Stimulated activated naive B cell treated with anti-CD40 and anti-IgM and Interleukin-4, amounts not matched to agents 10 μg/mL and 1 μg/mL and 100 μg/mL, for 72 hours (primary cell): ENCODE results near the gene CDK6.
A peak's percentile ranks its signal among the peaks of the same experiment; 100 is the strongest.
"Not testable (repeated sequence)": the region's sequence is repeated elsewhere in the genome, so short reads cannot be mapped to it uniquely, and the experiment has no call there.

ENCODE experiments used
- ATAC-seq, 2 donors: fragments of 150-1000 bp; cut with Tn5 transposase; replicated peaks; 2 replicates each; pipeline ENCODE4 v1.10.0; 2021; ENCODE audit warnings: moderate library complexity in 1 of 2
- DNase-seq: peaks from one replicate; pipeline ENCODE4 v3.0.0; 2021
- H3K27ac Mint-ChIP-seq: one replicate; pipeline ENCODE4 v1.8.0; 2022; ENCODE audit warnings: mild to moderate bottlenecking, mixed read lengths
- H3K27me3 Mint-ChIP-seq, 2 donors: one replicate each; pipeline ENCODE4 v1.8.0; 2022; ENCODE audit warnings: mixed read lengths in 2 of 2
- H3K36me3 Mint-ChIP-seq, 2 donors: one replicate each; pipeline ENCODE4 v1.8.0; 2022; ENCODE audit warnings: mixed read lengths in 2 of 2, mild to moderate bottlenecking in 1 of 2
- H3K4me1 Mint-ChIP-seq, 2 donors: one replicate each; pipeline ENCODE4 v1.8.0; 2022; ENCODE audit warnings: mixed read lengths in 2 of 2, mild to moderate bottlenecking in 1 of 2
- H3K4me3 Mint-ChIP-seq, 2 donors: one replicate each; pipeline ENCODE4 v1.8.0; 2022; ENCODE audit warnings: mild to moderate bottlenecking in 2 of 2, mixed read lengths in 2 of 2, moderate library complexity in 1 of 2
- H3K9me3 Mint-ChIP-seq, 2 donors: one replicate each; pipeline ENCODE4 v1.8.0; 2022; ENCODE audit warnings: mixed read lengths in 2 of 2, mild to moderate bottlenecking in 1 of 2

CDK6 gene

DNA sequence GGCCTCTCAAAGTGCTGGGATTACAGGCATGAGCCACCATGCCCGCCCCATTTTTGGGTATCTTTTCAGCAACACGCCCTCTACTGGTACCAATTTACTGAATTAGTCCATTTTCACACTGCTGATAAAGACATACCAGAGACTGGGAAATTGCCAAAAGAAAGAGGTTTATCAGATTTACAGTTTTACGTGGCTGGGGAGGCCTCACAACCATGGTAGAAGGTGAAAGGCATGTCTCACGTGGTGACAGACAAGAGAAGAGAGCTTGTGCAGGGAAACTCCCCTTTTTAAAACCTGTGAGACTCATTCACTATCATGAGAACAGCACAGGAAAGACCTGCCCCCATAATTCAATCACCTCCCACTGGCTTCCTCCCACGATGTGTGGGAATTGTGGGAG lies 27.8 kb upstream of the CDK6 start:
- not testable (repeated sequence) for H3K27ac Mint-ChIP-seq, H3K4me1 Mint-ChIP-seq, H3K4me3 Mint-ChIP-seq, ATAC-seq, DNase-seq, H3K27me3 Mint-ChIP-seq, H3K36me3 Mint-ChIP-seq
- peaks cover 3 to 12% of the 10 kb centered on the region in 2 donors for H3K9me3 Mint-ChIP-seq

DNA sequence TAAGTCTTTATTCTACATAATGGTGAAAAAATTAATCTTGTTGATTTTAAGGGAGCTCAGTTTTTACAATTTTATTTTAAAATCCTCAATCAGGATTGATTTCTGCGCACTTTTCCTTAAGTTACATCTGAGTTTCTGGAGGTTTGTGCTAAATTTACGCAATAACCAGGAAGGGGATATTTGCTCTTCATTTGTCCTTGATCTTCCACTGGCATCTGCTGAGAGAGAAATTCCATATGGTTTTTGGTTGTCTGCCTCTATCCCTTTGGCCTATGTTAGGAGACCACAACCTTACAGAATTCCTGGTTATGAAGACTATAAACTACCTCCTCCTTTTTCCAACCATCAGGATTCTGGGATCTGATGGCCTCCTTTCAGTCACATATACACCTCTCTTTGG lies 20.1 kb upstream of the CDK6 start:
- no peak for ATAC-seq
- Mint-ChIP-seq H3K36me3 (no peaks in the 10 kb centered on the region), H3K4me1 (peaks cover 3 to 11% of the 10 kb centered on the region in 2 donors), H3K27ac (no peak overlapping the region), H3K4me3 (no peak overlapping the region), H3K9me3 (no peaks in the 10 kb centered on the region), H3K27me3 (no peaks in the 10 kb centered on the region)
- no peak for DNase-seq

DNA sequence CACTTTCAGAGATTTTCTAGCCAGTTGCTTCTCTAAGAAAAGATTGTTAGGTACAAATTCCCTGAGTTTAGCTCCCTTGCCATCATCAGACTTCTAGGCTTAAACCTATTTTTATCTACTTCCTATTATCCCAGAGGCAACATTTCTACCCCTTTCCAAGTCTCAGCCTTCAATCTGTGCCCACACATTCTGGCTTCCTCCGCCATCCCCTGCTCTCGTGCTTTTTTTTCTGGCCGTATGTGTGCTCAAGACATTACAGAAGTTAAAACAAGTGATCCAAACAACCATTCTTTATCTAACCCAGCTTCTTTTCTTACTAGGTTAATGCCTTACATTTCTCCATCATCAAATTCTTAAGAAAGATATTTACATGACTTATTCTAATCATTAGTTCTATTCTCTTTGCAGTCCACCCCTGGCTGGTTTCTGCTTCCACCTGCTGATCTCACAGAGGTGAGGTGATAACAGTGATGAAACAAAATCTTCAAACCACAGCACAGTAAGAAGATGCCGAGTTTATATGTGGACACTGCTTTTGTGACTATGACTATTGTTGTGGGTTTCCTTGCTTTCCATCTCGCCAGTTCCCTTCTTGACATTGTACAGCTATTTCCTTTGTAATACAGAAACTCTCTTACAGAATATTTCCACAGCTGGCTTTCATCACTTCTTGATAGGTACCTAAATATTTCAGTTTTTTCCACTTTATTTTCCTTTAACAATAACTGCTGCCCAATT lies 18.3 kb upstream of the CDK6 start:
- ATAC-seq, result peak; percentile 72 to 80
- no peak overlapping the region for H3K4me3 Mint-ChIP-seq

DNA sequence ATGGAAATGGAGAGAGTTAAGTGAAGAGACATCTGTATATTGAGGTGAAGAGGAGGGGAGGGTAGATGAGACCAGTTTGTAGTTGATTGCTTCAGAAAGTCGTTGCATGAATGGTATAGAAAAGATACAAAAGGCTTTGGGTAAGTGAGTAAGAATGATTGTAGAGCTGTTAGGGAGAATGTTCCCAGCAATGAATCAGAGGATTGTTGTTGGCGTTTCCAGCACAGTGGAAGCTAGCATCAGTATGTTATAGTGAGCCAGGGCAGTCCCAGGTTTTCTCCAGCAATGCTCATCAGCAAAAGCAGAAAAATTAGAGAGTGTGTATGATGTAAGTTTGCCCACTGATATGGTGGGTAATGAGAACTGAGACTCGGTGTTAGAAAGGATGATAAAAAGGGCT lies 15.4 kb upstream of the CDK6 start:
- no peaks in the 10 kb centered on the region for H3K36me3 Mint-ChIP-seq
- H3K27me3 Mint-ChIP-seq, result no peaks in the 10 kb centered on the region
- peaks cover 3 to 17% of the 10 kb centered on the region in 2 donors for H3K4me1 Mint-ChIP-seq
- H3K4me3 Mint-ChIP-seq, result no peak overlapping the region
- ATAC-seq (no peak), DNase-seq (no peak)
- no peaks in the 10 kb centered on the region for H3K9me3 Mint-ChIP-seq
- no peak overlapping the region for H3K27ac Mint-ChIP-seq

More for the DNA sequence above, 18.3 kb upstream of the CDK6 start:
- peaks cover 3 to 11% of the 10 kb centered on the region in 2 donors for H3K4me1 Mint-ChIP-seq
- no peaks in the 10 kb centered on the region for H3K36me3 Mint-ChIP-seq
- H3K9me3 Mint-ChIP-seq, result no peaks in the 10 kb centered on the region
- no peak overlapping the region for H3K27ac Mint-ChIP-seq
- no peaks in the 10 kb centered on the region for H3K27me3 Mint-ChIP-seq
- no peak for DNase-seq

DNA sequence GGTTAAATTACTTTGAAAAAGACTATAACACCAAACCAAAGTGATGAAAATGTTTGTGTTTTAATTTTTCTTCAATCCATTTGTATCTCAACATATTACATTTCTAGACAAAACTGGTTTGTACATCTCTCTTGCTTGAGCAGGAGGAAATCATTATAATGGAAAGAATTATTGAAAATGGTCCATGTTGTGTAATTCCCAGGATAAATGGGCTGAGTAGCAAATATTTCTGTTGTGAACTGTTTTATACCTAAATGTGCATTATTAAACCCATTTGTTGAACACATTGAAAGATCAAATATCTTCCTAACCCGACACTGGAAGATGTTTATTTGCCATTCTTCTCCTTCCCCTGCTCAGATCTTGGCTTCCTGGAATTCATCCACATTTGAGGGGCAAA lies 14.1 kb upstream of the CDK6 start:
- H3K36me3 Mint-ChIP-seq, result no peaks in the 10 kb centered on the region
- ATAC-seq (no peak), DNase-seq (no peak)
- H3K27ac Mint-ChIP-seq, result no peak overlapping the region
- peaks cover 3 to 17% of the 10 kb centered on the region in 2 donors for H3K4me1 Mint-ChIP-seq
- H3K9me3 Mint-ChIP-seq, result no peaks in the 10 kb centered on the region
- H3K27me3 Mint-ChIP-seq, result no peaks in the 10 kb centered on the region
- no peak overlapping the region for H3K4me3 Mint-ChIP-seq

DNA sequence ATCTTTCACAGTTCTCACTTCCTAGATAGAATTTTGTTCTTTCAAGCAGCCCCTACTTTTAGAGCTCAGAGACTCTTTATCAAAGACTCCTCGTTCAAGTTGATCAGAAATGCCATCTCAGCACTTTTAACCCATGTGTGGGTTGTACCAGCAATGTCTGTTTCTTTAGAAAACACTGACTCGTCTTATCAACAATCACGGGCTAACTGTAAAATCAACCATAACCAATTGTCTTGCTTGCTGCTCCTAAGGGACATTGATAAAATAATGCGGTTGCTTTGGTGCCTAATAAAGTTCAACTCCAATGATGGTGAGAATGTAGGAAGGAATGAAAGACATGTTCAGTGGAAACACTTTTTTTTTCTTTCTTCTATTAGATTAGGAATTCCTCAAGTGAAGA lies 12.9 kb upstream of the CDK6 start:
- no peak for DNase-seq
- Mint-ChIP-seq H3K4me3 (no peak overlapping the region), H3K27ac (no peak overlapping the region), H3K4me1 (peaks cover 0 to 7% of the 10 kb centered on the region in 2 donors), H3K9me3 (no peaks in the 10 kb centered on the region), H3K36me3 (no peaks in the 10 kb centered on the region), H3K27me3 (no peaks in the 10 kb centered on the region)
- no peak for ATAC-seq

DNA sequence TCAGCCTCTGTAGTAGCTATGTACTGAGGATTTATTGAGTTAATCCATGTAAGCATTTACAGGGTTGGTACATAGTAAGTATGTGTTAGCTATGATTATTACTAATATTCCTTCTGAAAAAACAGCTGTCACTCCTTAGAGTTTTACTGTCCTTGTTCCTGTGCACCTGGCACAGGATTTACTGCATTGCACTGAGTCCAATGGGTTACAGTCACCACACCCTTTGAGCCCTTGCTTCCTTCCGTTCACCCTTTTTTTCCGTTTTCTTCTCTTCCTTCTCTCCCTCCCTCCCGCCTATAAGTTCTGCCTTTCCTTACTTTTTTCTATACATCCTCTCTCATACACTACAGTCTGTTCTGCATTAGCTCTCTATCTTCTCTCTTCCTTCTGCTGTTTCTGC lies 12.5 kb upstream of the CDK6 start:
- Mint-ChIP-seq H3K36me3 (peaks cover under 1 to 2% of the 10 kb centered on the region in 2 donors), H3K9me3 (peaks cover 1 to 2% of the 10 kb centered on the region in 2 donors), H3K4me3 (no peak overlapping the region), H3K4me1 (peaks cover 0 to 6% of the 10 kb centered on the region in 2 donors), H3K27me3 (no peaks in the 10 kb centered on the region), H3K27ac (no peak overlapping the region)
- no peak for ATAC-seq
- no peak for DNase-seq

DNA sequence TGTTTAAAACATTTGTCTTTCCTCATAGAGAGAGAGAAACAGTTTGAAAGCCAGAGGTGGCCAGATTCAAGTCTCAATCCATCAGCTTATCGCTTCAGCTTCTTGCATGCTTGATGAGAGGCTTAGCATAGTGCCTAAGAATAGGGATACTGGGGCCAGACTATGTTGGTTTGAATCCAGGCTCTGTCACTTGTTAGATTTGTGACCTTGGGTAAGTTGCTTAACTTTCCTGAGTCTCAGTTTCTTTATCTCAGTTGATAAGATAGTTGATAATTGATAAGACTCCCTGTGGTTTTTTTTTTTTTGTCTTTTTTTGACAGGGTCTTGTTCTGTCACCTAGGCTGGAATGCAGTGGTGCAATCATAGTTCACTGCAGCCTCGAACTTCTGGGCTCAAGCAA lies 12.1 kb upstream of the CDK6 start:
- no peak for ATAC-seq
- peaks cover 3 to 5% of the 10 kb centered on the region in 2 donors for H3K36me3 Mint-ChIP-seq
- H3K9me3 Mint-ChIP-seq, result peaks cover 4 to 7% of the 10 kb centered on the region in 2 donors
- no peak overlapping the region for H3K27ac Mint-ChIP-seq
- no peak overlapping the region for H3K4me3 Mint-ChIP-seq
- no peaks in the 10 kb centered on the region for H3K27me3 Mint-ChIP-seq
- no peak for DNase-seq
- H3K4me1 Mint-ChIP-seq, result peaks cover 0 to 6% of the 10 kb centered on the region in 2 donors

DNA sequence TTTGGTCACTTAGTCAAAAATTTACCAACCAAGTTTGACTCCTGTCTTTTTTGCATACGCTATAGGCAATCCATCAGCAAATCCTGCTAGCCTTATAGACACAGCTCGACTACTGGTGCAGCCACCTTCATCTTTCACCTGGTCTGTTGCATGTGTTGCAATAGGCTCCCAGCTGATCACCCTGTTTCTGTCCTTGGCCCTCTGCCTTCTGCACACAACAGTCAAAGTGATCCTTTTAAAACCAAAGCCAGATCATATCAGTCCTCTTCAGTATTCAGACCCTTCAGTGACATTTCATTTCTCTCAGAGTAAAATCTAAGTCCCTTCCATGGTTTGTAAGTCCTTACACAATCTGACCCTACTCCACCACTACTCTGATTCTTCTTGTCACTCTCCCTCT lies 10.9 kb upstream of the CDK6 start:
- peaks cover 6 to 8% of the 10 kb centered on the region in 2 donors for H3K9me3 Mint-ChIP-seq
- no peak for DNase-seq
- peaks cover 3 to 5% of the 10 kb centered on the region in 2 donors for H3K36me3 Mint-ChIP-seq
- H3K27ac Mint-ChIP-seq, result no peak overlapping the region
- no peak overlapping the region for H3K4me3 Mint-ChIP-seq
- H3K4me1 Mint-ChIP-seq, result peaks cover 0 to 6% of the 10 kb centered on the region in 2 donors
- H3K27me3 Mint-ChIP-seq, result no peaks in the 10 kb centered on the region
- no peak for ATAC-seq

DNA sequence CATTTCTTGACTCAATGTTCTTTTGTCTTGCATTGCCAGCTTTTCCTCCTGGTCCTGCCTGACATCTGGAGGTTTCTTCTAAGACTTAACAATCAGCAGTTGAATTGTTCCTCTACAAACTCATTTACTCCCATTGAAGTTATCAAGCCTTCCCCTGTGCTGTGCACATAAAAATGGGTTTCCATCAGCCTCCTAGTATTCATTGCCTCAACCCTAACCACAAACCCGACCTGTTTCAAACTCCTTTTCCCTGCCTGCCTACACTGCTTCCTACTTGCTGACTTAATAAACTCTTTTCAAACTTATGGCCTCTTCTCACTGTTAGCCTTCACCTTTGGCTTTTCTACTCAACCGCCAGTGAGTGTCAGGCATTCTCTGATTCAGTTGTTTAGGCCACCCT lies 9.4 kb upstream of the CDK6 start:
- Mint-ChIP-seq H3K27me3 (no peaks in the 10 kb centered on the region), H3K4me3 (no peak overlapping the region), H3K9me3 (peaks cover 6 to 8% of the 10 kb centered on the region in 2 donors), H3K36me3 (peaks cover 3 to 5% of the 10 kb centered on the region in 2 donors), H3K4me1 (peaks cover 3 to 6% of the 10 kb centered on the region in 2 donors), H3K27ac (no peak overlapping the region)
- DNase-seq, result no peak
- ATAC-seq, result no peak

DNA sequence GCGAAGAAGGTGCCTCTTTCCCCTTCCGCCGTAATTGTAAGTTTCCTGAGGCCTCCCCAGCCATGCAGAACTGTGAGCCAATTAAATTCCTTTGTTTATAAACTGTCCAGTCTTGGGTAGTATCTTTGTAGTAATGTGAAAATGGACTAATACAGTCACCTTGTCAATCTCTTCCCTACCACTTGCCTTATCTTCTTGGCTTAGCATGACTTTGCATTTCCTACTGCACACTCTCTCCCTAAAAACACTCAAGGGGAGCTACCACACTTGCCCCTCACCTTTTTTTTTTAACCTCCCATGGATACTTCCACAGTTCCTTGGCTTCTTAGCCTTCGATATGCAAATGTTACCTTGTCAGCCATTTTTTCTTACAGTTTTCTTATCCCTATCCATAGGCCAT lies 7.4 kb upstream of the CDK6 start:
- Mint-ChIP-seq H3K9me3 (peaks cover 6 to 8% of the 10 kb centered on the region in 2 donors), H3K27me3 (no peaks in the 10 kb centered on the region), H3K4me3 (no peak overlapping the region), H3K36me3 (peaks cover 3 to 5% of the 10 kb centered on the region in 2 donors), H3K4me1 (peaks cover under 1 to 3% of the 10 kb centered on the region in 2 donors), H3K27ac (no peak overlapping the region)
- no peak for DNase-seq
- no peak for ATAC-seq

DNA sequence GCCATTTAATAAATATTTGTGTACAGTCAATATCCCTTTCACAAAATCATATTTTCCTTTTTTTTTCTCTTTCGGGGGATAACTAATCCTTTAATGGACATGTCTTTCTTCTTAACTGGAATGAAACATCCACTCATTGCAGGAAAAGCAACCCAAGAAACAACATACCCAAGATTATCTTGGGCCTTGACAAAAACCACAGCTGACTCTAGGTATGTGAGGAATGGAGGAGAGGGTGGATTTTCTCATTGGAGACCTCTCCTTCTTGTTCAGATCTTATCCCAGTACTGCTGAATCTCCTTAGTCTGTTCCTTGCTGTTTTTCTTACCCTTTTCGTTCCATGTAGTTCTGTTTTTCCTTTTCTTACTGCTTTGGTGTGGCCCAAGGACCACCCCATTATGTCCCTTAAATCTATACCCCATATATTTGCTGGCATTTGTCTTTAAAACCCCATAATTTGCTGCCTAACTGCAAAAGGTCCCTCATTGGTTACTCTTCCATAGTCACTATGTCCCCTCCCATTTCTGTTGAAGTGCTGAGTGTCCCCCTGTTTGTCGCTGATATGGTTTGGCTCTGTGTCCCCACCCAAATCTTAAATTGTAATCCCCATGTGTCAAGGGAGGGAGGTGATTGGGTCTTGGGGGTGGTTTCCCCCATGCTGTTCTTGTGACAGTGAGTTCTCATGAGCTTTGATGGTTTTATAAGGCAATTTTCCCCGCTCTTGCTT lies 6.8 kb upstream of the CDK6 start:
- Mint-ChIP-seq H3K4me1 (peaks cover 0 to 3% of the 10 kb centered on the region in 2 donors), H3K4me3 (no peak overlapping the region), H3K27ac (no peak overlapping the region), H3K9me3 (peaks cover 6 to 8% of the 10 kb centered on the region in 2 donors), H3K36me3 (peaks cover 3 to 5% of the 10 kb centered on the region in 2 donors), H3K27me3 (no peaks in the 10 kb centered on the region)
- DNase-seq (no peak), ATAC-seq (no peak)

DNA sequence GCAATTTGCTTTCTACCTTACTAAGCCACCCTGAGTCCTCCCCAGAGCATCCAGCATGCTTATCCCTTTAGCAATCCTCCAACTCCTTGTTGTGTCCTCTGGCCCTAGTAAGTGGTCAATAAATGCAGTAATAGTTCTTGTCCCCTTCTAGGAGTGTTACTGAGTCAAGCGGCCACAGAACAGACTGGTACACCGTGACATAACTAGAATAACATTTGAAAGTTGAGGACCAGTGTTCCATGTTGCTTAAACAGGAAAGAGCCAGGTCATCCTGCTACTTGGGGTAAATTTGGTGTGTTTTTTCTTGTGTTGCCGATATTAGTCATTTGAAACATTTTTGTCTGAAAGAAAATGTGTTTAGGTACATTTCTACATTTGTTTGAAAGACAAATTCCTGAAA lies 4.8 kb upstream of the CDK6 start:
- H3K9me3 Mint-ChIP-seq, result peaks cover 6 to 8% of the 10 kb centered on the region in 2 donors
- ATAC-seq (no peak), DNase-seq (no peak)
- H3K27me3 Mint-ChIP-seq, result no peaks in the 10 kb centered on the region
- H3K4me3 Mint-ChIP-seq, result peak overlapping the region in 1 of 2 donors; percentile 1
- H3K36me3 Mint-ChIP-seq, result peaks cover 3 to 5% of the 10 kb centered on the region in 2 donors
- H3K27ac Mint-ChIP-seq, result no peak overlapping the region
- H3K4me1 Mint-ChIP-seq, result peaks cover 7 to 8% of the 10 kb centered on the region in 2 donors

DNA sequence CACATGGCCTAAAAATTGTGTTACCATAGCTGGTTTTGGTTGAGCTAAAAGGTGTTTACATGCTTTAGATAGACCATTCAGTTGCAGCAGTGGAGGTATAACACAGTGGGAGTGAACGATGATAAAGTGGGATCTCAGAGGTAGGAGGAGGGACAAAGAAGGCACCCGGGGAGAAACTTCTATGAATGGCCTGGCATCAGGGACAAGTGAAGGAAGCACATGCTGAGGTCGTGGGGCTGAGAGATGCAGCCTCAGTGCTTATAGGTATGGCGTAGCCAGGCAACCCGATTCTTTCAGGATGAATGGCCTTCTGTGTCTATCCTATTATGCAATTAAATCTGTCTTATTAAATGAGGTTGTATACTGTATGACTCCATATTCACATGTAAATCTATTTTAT lies 3.9 kb upstream of the CDK6 start:
- Mint-ChIP-seq H3K4me3 (no peak overlapping the region), H3K9me3 (peaks cover 6 to 8% of the 10 kb centered on the region in 2 donors), H3K27ac (no peak overlapping the region), H3K4me1 (peaks cover 7 to 8% of the 10 kb centered on the region in 2 donors), H3K27me3 (no peaks in the 10 kb centered on the region), H3K36me3 (peaks cover 3 to 5% of the 10 kb centered on the region in 2 donors)
- ATAC-seq, result no peak
- DNase-seq, result no peak

DNA sequence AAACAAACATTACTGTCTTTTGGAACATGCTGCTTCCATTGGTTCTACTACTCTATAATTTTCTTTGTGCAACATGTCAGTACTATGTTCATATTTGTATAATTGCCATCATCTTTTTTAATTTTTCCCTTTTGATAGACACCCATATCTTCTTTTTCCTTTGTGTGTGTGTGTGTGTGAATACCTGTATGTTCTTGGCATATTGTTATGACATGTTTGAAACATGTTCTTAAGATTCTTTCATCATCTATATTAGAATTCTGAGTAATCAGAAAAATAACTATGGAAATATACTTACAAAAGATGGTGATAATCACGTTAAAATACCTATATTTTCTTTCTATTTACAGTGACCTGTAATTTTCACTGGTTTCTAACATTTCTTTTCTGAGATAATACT lies 3.5 kb upstream of the CDK6 start:
- ATAC-seq, result no peak
- no peak overlapping the region for H3K4me3 Mint-ChIP-seq
- H3K9me3 Mint-ChIP-seq, result peaks cover 6 to 8% of the 10 kb centered on the region in 2 donors
- H3K36me3 Mint-ChIP-seq, result peaks cover 3 to 5% of the 10 kb centered on the region in 2 donors
- H3K27ac Mint-ChIP-seq, result no peak overlapping the region
- H3K4me1 Mint-ChIP-seq, result peaks cover 7 to 8% of the 10 kb centered on the region in 2 donors
- H3K27me3 Mint-ChIP-seq, result no peaks in the 10 kb centered on the region
- DNase-seq, result no peak
